Panc1 (cell line): ENCODE results near the gene MUC5B. TPM values are rescaled to one million over a fixed set of nuclear protein-coding genes. Genes with fewer than 3 reads are reported as not detected.

Experiments used
- ATAC-seq: fragments of 200-7000 bp; cut with Tn5 transposase; 2 replicates; pipeline ENCODE4 v1.9.1; 2020; ENCODE audit warnings: mild to moderate bottlenecking, moderate library complexity
- BruUV-seq: library from RNA; stranded (reverse); fragments of 400-500 nt; replicated peaks from 2 replicates; lab custom pipeline; 2021; lab: Mats Ljungman, UMichigan
- CTCF ChIA-PET: fragments of 300-600 bp; sonication (Branson Sonifier 250); formaldehyde crosslinking; loops from one replicate; lab custom pipeline; 2022; ENCODE audit warnings: antibody characterized with exemption; lab: Charles Lee
- POLR2A ChIA-PET: fragments of 300-600 bp; sonication (Branson Sonifier 250); formaldehyde crosslinking; loops from one replicate; lab custom pipeline; 2022; ENCODE audit warnings: antibody characterized with exemption; lab: Charles Lee
- DNase-seq: peaks from one replicate; pipeline ENCODE4 v3.0.0-alpha.2; 2010; ENCODE audit warnings: low read depth, low spot score
- H3K27ac ChIP-seq: 2 replicates; pipeline ENCODE4 v1.5.1; 2011; ENCODE audit warnings: mild to moderate bottlenecking, low read length, inconsistent platforms
- H3K27me3 ChIP-seq: fragments of 200-500 bp; sonication (Bioruptor generic); 2 replicates; pipeline ENCODE4 v1.6.0; 2014; ENCODE audit warnings: low read length, inconsistent platforms; ENCODE audit not compliant: control insufficient read depth, insufficient read depth
- H3K36me3 ChIP-seq: fragments of 200-500 bp; sonication (Bioruptor generic); 2 replicates; pipeline ENCODE4 v1.5.1; 2014; ENCODE audit warnings: inconsistent platforms, mild to moderate bottlenecking, low read length, moderate library complexity; ENCODE audit not compliant: control insufficient read depth, insufficient read depth
- H3K4me1 ChIP-seq: 2 replicates; pipeline ENCODE4 v1.5.1; 2011; ENCODE audit warnings: inconsistent platforms, mild to moderate bottlenecking, low read length, moderate library complexity; ENCODE audit not compliant: control insufficient read depth, insufficient read depth
- H3K4me3 ChIP-seq, 2 experiments: 2 replicates each; pipeline ENCODE4 v1.5.1; 2011 to 2012; ENCODE audit warnings: low read depth in 2 of 2, low read length in 2 of 2, mild to moderate bottlenecking in 2 of 2, inconsistent platforms in 1 of 2, moderate library complexity in 1 of 2
- H3K9me3 ChIP-seq: fragments of 200-500 bp; sonication (Bioruptor generic); 2 replicates; pipeline ENCODE4 v1.5.1; 2014; ENCODE audit warnings: low read depth, mild to moderate bottlenecking, inconsistent platforms, low read length, moderate library complexity; ENCODE audit not compliant: control insufficient read depth, insufficient read depth
- CTCF ChIP-seq: fragments of 450-650 bp; IDR thresholded peaks from 2 replicates; pipeline ENCODE4 v1.5.1; 2017; ENCODE audit warnings: mild to moderate bottlenecking
- POLR2AphosphoS5 ChIP-seq: IDR thresholded peaks from 2 replicates; pipeline ENCODE4 v1.6.1; 2012; ENCODE audit warnings: mild to moderate bottlenecking, low read depth, low read length, moderate library complexity
- REST ChIP-seq, 2 experiments: IDR thresholded peaks; 2 replicates each; pipeline ENCODE4 v1.6.1; 2011 to 2012; ENCODE audit warnings: low read depth in 2 of 2, control low read depth in 1 of 2, low read length in 1 of 2, mild to moderate bottlenecking in 1 of 2, moderate library complexity in 1 of 2; ENCODE audit not compliant: insufficient read depth in 1 of 2
- SIN3A ChIP-seq: IDR thresholded peaks from 2 replicates; pipeline ENCODE4 v1.6.1; 2012; ENCODE audit warnings: low read depth, mild to moderate bottlenecking, low read length, moderate library complexity, borderline replicate concordance; ENCODE audit not compliant: insufficient read depth
- TCF7L2 ChIP-seq: IDR thresholded peaks from 2 replicates; pipeline ENCODE4 v1.6.1; 2011; ENCODE audit warnings: mild to moderate bottlenecking, low read depth, low read length, inconsistent platforms
- in situ Hi-C: cut with HindIII; loops from 2 replicates; pipeline ENCODE4 v1.10.0; 2016; ENCODE audit warnings: low sequenced_read_pairs, low pct_unique_long_range_greater_than_20kb
- intact Hi-C: fragments of 100-400 bp; cut with micrococcal nuclease; formaldehyde crosslinking; loops from one replicate; pipeline ENCODE4 v1.10.0; 2022; ENCODE audit not compliant: unreplicated experiment
- total RNA-seq: library from RNA; stranded (reverse); gene quantifications from one replicate; pipeline ENCODE4 v1.2.1, GENCODE V29; 2021; ENCODE audit not compliant: unreplicated experiment

Gene MUC5B
- total RNA-seq, 1 experiment from 2014 or later = 1.2 TPM

GRCh38 chr11:1176224-1177019, 46.4 kb upstream of the MUC5B start:
- in situ Hi-C loops = no loop called here
- BruUV-seq = no TSS peak
- H3K27me3 ChIP-seq = no peaks in the 10 kb centered on the region
- H3K4me3 ChIP-seq = no peak overlapping the region
- ChIA-PET CTCF (no interaction called here), POLR2A (no interaction called here)
- intact Hi-C loops = no loop called here
- H3K27ac ChIP-seq = no peak overlapping the region
- no peaks in the 10 kb centered on the region for H3K9me3 ChIP-seq
- no peak for ATAC-seq
- DNase-seq = no peak
- no peaks in the 10 kb centered on the region for H3K36me3 ChIP-seq
- H3K4me1 ChIP-seq = no peaks in the 10 kb centered on the region
- TF ChIP-seq POLR2AphosphoS5 (no peak), CTCF (no peak), TCF7L2 (no peak), SIN3A (no peak), REST (IDR thresholded peaks at IDR 0.05; ENCODE audit: insufficient read depth in 1 of 2, low read depth in 2 of 2, low read length in 1 of 2) (no peak)

GRCh38 chr11:1177020-1177770, 45.7 kb upstream of the MUC5B start:
- ChIA-PET CTCF (no interaction called here), POLR2A (no interaction called here)
- no peaks in the 10 kb centered on the region for H3K9me3 ChIP-seq
- no peak overlapping the region for H3K27ac ChIP-seq
- H3K27me3 ChIP-seq = no peaks in the 10 kb centered on the region
- no peaks in the 10 kb centered on the region for H3K4me1 ChIP-seq
- no peaks in the 10 kb centered on the region for H3K36me3 ChIP-seq
- ATAC-seq (no peak), DNase-seq (no peak)
- no TSS peak for BruUV-seq
- TF ChIP-seq REST (IDR thresholded peaks at IDR 0.05; ENCODE audit: insufficient read depth in 1 of 2, low read depth in 2 of 2, low read length in 1 of 2) = no peak
- no peak for TF ChIP-seq SIN3A
- TF ChIP-seq CTCF = no peak
- TF ChIP-seq TCF7L2 = no peak
- TF ChIP-seq POLR2AphosphoS5 = no peak
- intact Hi-C loops (no loop called here), in situ Hi-C loops (no loop called here)
- no peak overlapping the region for H3K4me3 ChIP-seq
